Lower lobe of right lung (tissue), 2 donors: ENCODE data around the gene GRK7. TPM values are rescaled to one million over a fixed set of nuclear protein-coding genes. Genes with fewer than 3 reads are reported as not detected.

Source experiments
- ATAC-seq, 2 donors: fragments of 200-7000 bp; cut with Tn5 transposase; one replicate each; pipeline ENCODE4 v1.9.1; 2020 to 2022; ENCODE audit warnings: mild to moderate bottlenecking in 2 of 2, moderate library complexity in 2 of 2
- DNase-seq: peaks from one replicate; pipeline ENCODE4 v3.0.0-alpha.2; 2020
- H3K27ac ChIP-seq: fragments of 200-600 bp; one replicate; pipeline ENCODE4 v1.8.0; 2022
- H3K27me3 ChIP-seq: fragments of 200-600 bp; one replicate; pipeline ENCODE4 v1.8.0; 2022; ENCODE audit warnings: low read depth
- H3K36me3 ChIP-seq: fragments of 200-600 bp; one replicate; pipeline ENCODE4 v1.8.0; 2022; ENCODE audit warnings: mild to moderate bottlenecking
- H3K4me1 ChIP-seq: fragments of 200-600 bp; one replicate; pipeline ENCODE4 v1.8.0; 2022
- H3K4me3 ChIP-seq: fragments of 200-600 bp; one replicate; pipeline ENCODE4 v1.8.0; 2022; ENCODE audit warnings: mild to moderate bottlenecking
- H3K9me3 ChIP-seq: fragments of 200-600 bp; one replicate; pipeline ENCODE4 v1.8.0; 2022
- CTCF ChIP-seq: fragments of 200-600 bp; IDR thresholded peaks from one replicate; pipeline ENCODE4 v1.8.0; 2022; ENCODE audit warnings: antibody characterized with exemption, mild to moderate bottlenecking
- intact Hi-C: fragments of 100-400 bp; cut with DNase I; formaldehyde crosslinking; loops from one replicate; pipeline ENCODE4 v1.11.0; 2022
- long read RNA-seq: library from polyadenylated mRNA; unstranded; transcript quantifications from one replicate; pipeline ENCODE4 v2.0.0, GENCODE V29; 2021
- total RNA-seq: library from RNA; stranded (reverse); fragmentation: NEBNext Ultra II Directional; extraction: Animal tissue kit (Norgen Biotek cat#: 25700); gene quantifications from one replicate; pipeline ENCODE4 v1.2.1, GENCODE V29; 2021
- donor health status: DM: no; HTN: yes; CAD: no; lungs with severe emphysema.

GRK7 gene
- not detected for total RNA-seq
- long read RNA-seq, partial matches to known transcripts: 0 of 1 reads
- long read RNA-seq, other reads (novel, unspliced or antisense): 1 of 1 reads

- Histone ChIP-seq H3K36me3 (no peaks in the 10 kb centered on the region), H3K27me3 (no peaks in the 10 kb centered on the region), H3K27ac (no peak within 1 kb of the TSS), H3K4me3 (no peak within 1 kb of the TSS), H3K9me3 (no peaks in the 10 kb centered on the region), H3K4me1 (no peaks in the 10 kb centered on the region)
- intact Hi-C loops: no loop called here
- TF ChIP-seq CTCF: no peak
- DNase-seq (no peak), ATAC-seq (no peak)
Observed at GRCh38 chr3:141763088-141763750, at the start of gene GRK7. TSS of gene GRK7 (plus strand) at chr3:141763408. CDS start at chr3:141778285, 14,877 bp downstream.

- no peak for TF ChIP-seq CTCF
- H3K9me3 ChIP-seq: no peaks in the 10 kb centered on the region
- intact Hi-C loops: no loop called here
- no peak overlapping the region for H3K27ac ChIP-seq
- DNase-seq (no peak), ATAC-seq (no peak)
- H3K27me3 ChIP-seq: no peaks in the 10 kb centered on the region
- H3K4me1 ChIP-seq: no peaks in the 10 kb centered on the region
- no peaks in the 10 kb centered on the region for H3K36me3 ChIP-seq
- H3K4me3 ChIP-seq: no peak overlapping the region
Observed at GRCh38 chr3:141714671-141715070, 48.5 kb upstream of the GRK7 start.

GRCh38 chr3:141722081-141722480 lies 41.1 kb upstream of the GRK7 start:
- DNase-seq (no peak), ATAC-seq (no peak)
- H3K27ac ChIP-seq: no peak overlapping the region
- H3K4me1 ChIP-seq: no peaks in the 10 kb centered on the region
- no peaks in the 10 kb centered on the region for H3K9me3 ChIP-seq
- TF ChIP-seq CTCF: no peak
- intact Hi-C loops: no loop called here
- no peak overlapping the region for H3K4me3 ChIP-seq
- no peaks in the 10 kb centered on the region for H3K36me3 ChIP-seq
- no peaks in the 10 kb centered on the region for H3K27me3 ChIP-seq

- no peaks in the 10 kb centered on the region for H3K36me3 ChIP-seq
- intact Hi-C loops: no loop called here
- no peak for TF ChIP-seq CTCF
- H3K27ac ChIP-seq: no peak overlapping the region
- no peak overlapping the region for H3K4me3 ChIP-seq
- ATAC-seq: no peak
- no peaks in the 10 kb centered on the region for H3K4me1 ChIP-seq
- DNase-seq: no peak
- H3K9me3 ChIP-seq: no peaks in the 10 kb centered on the region
- H3K27me3 ChIP-seq: no peaks in the 10 kb centered on the region
Observed at GRCh38 chr3:141722648-141723047, 40.6 kb upstream of the GRK7 start.

GRCh38 chr3:141723255-141723654 lies 40.0 kb upstream of the GRK7 start:
- intact Hi-C loops: no loop called here
- H3K4me3 ChIP-seq: no peak overlapping the region
- no peaks in the 10 kb centered on the region for H3K36me3 ChIP-seq
- H3K27ac ChIP-seq: no peak overlapping the region
- no peak for DNase-seq
- H3K9me3 ChIP-seq: no peaks in the 10 kb centered on the region
- no peak for ATAC-seq
- H3K27me3 ChIP-seq: no peaks in the 10 kb centered on the region
- H3K4me1 ChIP-seq: no peaks in the 10 kb centered on the region
- no peak for TF ChIP-seq CTCF
